Fibroblast of upper back skin (primary cell): ENCODE measurements around the gene CAPZB.

Source experiments
- DNase-seq: peaks from one replicate; pipeline ENCODE4 v3.0.0-alpha.2; 2013

CAPZB gene

DNA sequence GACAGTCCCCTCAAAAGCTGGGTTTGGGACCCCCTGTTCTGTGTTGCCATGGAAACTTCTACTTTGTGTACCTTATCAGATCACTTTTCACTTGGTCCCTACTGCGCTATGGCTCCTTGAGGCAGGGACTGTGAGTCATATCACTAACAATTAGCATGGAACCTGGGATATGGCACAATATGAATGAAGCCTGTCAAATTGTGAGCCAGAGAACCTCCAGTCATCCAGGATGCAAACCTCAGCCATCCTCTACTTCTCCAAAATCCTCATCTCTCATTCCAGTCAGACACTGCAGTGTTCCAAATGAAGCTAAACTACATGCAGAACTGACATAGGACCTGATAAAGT lies 11.2 kb upstream of the CAPZB start:
- DNase-seq: no peak

DNA sequence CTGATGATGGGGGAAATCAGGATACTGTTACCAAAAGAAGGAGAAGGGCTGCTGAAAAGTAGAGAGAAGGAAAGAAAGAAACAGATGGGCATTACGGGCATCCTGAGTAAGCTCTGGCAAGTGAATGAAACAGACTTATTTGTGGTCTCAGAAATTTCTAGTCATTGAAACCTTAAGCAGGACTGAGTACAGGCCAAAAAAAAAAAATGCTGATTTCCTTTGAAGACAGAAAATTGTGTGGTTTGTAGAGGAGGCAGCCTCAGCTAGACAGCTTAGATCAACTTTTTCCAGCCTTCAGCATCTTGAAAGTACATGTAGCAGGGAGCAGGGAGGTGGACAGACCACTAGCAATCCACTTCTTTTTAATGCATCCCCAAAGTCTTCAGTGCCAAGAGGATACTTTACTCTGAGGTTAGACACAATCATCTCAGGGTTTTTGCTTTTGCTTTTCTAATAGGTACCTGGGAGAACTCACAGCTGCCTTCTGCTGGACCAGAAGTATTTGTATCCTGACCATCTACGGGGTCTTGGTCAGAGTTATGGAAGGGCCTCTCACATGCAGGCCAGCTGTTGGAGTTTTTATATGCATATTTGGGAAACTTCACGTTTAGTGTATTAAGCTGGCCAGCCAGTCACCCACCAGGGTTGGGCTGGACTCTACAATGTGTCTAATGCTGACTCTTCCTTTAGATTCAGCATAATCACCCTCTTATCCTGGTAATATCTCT lies 10.6 kb upstream of the CAPZB start:
- DNase-seq: peak; percentile 67

DNA sequence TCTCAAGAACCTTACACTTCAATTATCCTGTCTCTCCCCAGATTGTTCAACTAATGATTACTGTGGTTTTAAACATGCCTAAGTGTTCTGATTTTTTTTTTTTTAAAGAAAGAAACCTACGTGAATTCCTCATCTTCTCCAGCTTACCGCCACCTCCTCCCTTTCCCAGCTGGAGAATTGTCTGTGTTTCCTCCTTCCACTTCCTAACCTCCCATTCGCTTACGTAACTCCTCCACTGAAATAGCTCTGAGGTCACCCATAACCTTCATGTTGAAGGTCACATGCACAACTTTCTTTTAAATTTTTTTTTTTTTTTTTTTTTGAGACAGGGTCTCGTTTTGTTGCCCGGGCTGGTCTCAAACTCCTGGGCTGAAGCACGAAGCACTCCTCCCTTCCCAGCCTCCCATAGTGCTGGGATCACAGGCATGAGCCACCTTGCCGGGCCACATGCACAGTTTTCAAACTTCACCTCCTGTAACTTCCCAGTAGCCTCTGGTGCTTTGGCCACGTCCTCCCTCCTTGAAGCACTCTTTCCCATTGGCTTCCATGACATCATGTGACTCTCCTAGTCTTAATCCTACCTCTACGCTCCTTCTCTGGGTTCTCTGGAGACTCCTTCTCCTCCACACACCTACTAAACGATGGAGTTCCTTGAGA lies 9.8 kb upstream of the CAPZB start:
- no peak for DNase-seq

DNA sequence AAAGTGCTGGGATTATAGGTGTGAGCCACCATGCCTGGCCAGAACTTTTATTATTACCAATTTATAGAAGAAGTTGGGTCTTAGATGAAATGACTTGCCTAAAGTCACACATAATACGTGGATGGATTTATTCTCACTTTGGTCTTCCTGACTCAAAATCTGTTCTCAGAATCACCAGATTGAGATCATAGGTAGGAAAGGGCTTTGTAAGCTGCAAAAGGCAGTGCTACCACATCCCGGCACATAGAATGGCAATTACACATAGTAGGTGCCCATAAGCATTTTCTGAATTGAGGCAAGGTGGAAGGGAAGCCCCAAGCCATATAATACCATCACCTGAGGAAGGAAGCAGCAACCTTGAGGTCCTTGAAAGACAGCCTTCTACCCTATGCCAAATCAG lies 8.2 kb upstream of the CAPZB start:
- DNase-seq: no peak

DNA sequence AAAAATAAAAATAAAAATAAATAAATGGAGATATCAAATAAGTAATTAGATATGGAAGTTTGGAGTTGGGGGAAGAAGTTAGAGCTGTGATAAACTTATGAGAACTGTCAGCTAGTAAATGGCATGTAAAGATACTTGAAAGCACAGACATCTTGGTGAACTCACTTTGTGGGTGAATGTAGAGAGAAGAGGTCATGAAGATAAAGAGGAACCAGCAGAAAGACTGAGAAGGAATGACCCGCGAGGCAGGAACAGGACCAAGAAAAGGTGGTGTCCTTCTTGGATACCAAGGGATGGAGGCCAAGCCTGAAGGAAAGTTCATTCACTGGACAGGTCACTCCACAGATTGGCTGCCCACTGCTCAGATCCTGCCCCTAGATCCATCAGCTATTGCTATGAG lies 4.7 kb upstream of the CAPZB start:
- no peak for DNase-seq

DNA sequence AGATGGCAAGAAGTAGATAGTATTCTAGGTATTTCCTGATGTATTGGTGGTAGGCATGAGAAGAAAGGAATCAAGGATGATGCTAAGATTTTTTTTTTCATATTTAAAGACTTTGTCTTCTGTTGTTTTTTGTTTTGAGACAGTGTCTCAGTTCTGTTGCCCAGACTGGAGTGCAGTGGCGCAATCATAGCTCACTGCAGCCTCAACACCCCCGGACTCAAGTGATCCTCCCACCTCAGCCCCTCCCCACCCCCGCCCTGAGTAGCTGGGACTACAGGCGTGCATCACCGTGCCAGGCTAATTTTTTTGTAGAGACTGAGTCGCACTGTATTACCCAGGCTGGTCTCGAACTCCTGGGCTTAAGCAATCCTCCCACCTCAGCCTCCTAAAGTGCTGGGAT lies 2.8 kb upstream of the CAPZB start:
- no peak for DNase-seq

DNA sequence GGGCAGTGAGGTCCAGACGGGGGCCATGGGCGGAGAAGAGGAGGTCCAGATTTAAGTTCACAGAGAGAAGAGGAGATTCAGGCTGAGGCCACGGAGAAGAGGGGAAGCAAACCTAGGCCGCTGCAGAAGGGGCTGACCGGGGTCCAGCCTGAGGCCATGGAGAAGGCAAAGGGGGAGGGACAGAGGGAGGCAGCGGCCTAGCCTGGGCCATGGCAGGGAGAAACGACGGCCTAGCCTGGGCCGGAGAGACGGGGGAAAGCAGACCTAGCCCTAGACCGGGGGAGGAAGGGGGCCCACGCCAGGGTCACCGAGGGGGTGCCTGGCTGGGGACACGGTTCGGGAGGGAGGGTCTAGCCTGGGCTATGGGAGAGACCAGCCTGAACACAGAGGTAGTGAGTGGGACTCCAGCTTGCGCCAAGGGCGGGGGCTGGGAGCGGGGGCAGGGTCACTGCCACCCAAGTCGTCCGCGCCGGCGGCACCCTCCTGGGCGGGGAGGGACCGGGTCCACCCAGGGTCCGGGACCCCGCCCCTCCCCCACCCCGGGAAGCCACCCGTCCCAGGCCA lies 459 bp downstream of the CAPZB start:
- DNase-seq: no peak

DNA sequence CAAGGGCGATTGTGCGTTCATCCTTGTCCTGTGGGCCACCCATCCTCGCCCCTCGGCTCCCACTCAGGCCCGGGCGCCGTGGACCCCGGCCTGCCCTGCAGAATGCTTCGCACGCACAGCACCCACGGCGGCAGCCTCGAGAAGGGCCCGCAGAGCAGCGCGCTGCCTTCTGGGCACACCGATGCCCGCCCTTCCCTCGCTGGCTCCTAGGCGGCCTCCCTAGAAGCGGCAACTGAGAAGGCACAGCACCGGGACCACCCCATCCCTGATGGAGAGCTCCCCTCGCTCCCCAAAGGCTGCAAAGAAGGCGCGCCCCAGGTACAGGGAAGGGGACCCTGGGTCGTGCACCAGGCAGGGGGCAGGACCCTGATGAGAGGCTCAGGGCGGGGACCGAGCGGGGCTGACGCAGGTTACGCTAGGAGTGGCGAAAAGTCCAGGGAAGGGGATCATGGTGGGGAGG lies 971 bp downstream of the CAPZB start:
- DNase-seq: no peak

DNA sequence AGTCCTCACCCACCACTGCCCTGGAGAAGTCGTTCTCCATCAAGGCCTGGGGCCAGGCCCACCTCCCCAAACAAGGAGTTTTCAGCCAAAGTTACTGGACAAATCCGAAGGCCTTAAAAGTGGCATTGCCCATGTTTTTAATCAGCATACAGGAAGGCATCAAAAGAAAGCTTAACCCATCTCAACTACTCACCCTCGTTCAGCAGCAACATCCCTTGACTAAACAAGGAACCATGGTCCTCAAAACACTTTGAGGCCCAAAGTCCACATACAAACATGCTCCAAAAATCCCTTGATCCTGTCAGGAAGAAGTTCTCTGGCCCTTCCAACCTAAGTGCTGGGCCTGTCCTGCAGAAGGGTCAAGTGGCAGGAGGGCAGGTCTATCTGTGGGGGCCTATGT lies 1.6 kb downstream of the CAPZB start:
- DNase-seq: no peak

DNA sequence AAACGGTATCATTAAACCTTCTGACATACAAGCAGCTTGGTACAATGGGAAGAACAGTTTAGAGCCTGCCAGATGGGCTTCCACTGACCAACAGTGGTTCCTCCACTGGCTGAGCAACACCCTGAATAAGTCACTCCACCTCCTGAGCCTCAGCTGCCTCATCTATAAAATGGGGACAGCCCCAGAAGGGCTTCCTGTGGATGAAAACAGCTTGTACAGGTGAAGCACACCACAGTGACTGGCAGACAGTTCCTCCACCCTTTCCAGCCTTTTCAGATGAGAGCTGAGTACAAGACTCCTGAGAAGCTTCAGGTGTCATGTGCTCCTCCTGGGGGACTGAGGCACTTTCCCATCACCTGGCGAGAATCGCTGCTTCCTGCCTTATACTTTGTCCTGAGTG lies 2.1 kb downstream of the CAPZB start:
- DNase-seq: no peak

DNA sequence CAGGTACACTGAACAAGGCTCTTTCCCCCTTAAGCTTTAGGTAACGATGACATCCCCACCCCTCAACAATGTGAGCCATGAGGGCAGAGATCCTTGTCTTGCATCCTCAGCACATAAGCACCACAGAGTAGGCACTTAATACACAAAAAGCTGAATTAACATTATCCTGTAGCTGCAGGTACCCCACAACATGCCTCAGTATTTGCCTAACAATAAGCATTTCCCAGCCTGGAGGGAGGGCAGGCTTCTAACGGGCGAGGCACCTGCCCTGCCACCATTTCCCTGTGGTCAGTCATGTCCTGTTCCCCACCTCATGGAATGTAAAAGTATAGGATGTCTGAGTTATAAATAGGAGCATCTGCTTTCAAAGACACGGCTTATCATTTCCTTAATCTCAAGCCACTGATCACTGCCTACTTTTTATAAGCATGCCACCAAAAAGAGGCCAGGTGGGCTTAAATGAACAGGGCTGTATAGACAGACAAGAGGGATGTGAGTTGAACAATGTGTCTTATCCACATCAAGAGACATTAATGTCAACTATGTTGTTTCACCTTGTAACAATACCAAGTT lies 3.4 kb downstream of the CAPZB start:
- no peak for DNase-seq

DNA sequence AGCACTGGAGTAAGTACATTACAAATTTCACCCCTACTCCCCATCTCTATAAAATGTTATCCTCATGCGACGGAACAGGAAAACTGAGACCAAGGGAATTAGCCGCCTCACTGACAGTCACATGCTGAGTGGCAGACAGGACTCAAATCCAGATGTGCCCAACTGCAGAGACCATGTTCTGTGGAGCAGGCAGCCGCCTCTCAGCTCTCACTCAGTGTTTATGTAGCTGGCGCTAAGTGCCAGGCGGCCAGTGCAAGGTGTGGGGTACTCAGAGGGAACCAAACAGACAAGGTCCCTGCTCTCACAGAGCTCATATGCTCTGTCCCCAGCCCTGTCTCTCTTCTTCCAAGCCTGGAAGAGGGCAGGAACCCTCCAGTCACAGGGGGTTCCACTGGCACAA lies 5.1 kb downstream of the CAPZB start:
- no peak for DNase-seq

DNA sequence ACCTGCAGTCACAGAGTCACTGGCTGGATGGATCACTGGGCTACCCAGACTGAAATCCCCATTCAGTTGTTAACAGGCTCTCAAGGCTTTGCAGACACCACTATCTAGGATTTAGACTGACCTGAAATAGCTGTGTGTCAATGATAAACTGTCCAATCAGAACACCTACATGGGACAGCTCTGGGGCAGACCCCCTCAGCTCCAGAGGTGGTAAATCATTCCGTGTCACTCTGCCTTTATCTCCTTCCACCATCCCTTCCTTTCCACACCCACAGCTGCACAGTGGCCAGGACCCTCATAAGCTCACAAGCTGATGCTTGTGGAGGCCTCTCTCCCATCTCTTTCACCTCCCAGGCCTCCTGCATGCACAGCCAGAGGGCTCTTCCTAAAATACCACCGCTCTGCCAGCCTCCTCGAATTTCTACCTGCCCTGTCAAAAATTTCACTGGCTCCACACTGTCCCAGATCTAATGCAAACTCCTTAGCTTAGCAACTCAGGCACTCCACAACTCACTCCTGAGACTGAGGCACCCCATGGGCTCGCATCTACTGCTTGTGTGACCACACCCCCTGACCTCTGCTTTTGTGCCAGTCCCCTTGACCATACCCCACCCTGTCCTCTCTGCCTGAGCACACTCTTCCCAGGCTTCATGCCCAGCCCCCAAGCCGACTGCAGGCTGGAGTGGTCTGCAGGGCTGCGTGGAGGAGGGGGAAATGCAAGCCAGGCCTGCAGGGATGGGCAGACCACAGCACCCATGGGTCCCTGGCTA lies 5.8 kb downstream of the CAPZB start:
- no peak for DNase-seq

DNA sequence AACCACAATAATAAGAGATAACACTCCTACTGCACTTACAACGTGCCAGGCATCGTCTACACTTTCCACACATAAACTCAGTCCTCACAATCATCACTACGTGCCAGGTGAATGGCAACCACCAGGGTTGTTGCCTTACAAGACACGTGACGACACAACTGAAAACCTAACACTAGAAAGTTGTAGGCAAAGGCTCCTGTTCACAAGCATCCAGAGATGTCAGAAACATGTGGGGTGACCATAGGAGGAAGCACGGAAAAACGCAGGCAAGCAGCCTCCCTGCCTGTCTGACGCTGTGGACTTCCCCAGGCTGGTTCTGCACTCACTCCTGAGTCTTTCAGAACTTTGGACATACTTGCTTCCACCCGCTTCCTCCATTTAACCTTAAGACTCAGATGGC lies 7.0 kb downstream of the CAPZB start:
- DNase-seq: no peak

DNA sequence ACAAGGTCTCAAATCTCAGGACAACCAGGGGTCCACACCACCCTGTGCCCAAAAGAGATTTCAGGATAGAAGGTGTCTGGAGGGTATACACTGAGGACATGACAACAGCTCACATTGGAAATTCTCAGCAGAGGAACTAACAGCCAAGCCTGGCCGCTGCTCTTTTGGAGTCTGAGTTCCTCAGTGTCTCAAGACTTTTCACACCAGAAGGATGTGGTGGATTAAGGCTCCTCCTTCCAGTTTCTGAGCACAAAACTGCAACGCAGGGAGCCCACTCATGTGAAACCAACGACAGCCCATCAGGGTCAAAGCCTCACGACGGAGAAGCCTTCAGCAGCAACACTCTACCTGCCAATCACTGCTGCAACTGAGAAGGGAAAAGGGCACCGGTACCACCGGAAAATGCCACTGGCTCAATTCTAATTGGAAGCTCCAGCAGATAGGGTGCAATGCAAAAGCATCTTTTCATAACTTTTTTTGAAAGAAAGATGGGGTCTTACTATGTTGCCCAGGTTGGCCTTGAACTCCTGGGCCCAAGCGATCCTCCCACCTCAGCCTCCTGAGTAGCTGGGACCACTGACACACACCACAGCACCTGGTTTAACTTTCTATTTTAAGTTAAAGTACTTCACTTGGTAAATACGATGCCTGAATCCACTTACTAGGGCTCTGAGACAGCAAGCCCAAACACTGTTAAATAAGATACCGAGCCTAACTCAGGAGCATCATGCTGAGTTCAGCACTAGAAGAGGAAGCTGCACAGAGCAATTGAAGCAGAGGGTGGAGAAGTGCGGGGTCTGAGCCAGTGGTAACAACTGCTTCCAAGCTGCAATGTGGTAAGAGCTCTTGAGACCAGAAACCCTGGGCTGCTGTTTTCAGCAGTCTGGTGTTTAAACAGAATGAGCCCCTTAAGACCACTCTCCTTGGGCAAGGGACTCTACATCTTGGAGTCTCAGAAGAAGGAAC lies 7.8 kb downstream of the CAPZB start:
- DNase-seq: no peak

DNA sequence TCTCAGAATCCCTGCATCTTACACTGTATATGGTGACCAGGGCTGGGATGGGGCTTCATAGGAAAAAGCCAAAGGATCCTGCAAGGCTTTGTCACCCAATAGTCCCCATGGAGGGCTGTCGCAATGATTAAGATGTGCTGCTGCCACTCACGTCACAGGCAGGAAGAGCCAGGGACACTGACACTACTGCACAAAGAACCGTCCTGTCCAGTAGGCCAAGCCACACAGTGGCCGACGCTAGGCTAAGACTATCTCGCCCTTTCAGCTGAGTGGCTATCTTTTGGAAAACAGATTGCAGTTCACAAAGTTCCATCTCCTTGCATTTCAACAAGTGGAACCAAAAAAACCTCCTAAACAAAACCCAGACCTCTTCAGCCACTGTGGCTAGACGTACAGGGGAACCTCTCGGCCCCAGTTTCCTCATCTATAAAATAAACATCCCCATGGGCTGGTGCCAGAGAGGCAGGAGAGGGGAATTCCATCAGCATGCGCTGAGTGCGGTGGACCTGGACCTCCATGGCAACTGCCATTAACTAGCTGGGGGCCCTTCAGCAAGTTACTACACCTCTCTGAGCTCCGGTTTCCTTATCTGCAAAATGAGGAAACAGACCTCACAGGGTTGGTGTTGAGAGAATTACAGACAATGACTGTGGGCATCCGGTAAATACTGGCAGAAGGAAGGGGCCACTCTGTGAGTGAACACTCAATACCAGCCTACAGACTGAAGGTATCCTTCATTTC lies 8.7 kb downstream of the CAPZB start:
- no peak for DNase-seq

DNA sequence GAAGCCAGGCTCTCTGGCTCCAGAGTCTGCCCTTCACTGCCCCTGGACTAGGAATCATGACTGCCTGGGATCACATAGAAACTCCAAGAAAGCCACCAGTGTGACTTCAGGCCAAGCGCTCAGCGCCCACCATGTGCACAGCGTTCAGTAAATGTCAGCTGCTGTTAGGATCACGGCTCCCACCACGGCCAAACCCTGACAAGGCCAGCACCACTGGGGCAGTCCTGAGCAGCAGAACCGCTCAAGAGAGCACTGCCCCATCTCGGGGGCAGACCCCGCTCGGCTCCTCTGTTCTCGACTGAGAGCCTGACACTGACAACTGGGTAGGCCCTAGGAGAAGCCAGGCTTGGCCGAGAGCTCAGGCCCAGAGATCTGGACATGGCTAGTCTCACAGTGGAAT lies 10.0 kb downstream of the CAPZB start:
- DNase-seq: no peak

DNA sequence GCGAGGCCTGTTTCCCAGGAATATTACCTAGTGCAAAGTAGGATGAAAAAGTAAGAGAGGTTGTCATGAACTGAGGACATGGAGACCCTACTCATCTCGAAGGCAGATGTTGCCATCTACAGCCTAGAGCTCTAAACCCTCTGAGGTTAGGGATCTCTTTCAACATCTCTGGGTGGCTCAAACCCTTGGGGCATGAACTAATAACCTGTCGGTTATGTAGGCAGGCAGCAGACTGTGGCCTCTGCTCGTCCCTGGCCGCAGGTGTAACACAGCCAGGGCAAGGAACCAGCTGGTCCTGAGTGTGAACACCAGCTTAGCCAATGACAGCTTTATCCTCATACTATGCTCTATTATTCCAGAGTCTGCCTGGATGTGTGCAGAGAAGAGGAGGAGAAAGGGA lies 13.2 kb downstream of the CAPZB start:
- no peak for DNase-seq

DNA sequence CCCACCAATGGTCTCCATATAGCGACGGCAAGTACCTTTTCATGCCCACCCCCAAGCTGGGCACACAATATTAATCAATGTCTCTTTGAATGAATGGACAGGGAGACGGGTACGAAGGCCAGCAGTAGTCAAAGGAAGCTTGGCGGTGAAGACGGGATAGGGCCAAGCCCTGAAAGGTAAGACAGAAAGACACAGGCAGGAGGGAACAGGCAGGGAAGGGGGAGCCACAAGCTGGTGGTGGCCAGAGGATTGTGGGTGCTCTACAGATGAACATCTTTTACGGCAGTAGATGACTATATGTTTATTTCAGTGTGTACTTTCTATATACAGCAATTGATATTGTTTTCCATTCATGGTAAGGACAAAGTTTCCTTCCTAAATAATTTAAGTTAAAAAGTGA lies 16.3 kb downstream of the CAPZB start:
- DNase-seq: no peak

DNA sequence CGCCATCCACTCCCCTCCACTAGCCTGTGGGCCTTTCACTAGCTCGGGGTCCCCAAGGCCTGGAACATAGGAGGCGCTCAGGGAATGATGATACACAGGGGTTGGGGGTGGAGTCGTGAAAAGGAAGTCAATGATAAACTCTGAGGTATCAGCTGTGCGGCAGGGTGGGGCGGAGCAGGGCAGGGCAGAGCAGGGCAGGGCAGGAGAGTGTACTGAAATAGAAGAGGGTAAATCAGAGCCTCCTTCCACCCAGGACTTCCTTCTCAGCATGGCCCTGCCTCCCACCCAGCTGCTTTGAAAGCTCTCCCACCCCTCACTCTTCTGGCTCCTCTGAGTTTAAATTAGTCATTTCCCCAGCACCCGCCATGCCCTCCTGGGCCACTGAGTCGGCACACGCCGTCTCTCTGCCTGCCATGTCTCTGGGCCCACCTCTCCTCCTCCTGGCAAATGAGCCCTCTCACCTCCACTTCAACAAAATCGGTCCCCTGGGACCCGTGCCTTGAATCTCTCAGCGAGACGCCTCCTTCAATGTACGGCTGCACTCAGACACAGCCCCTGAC lies 16.9 kb downstream of the CAPZB start:
- no peak for DNase-seq
